Adrenal gland (tissue), 5 donors: ENCODE measurements around the gene VSIG10L2.

Experiments used
- POLR2A ChIP-seq, 2 donors: fragments of 450-650 bp; IDR thresholded peaks; one replicate each; pipeline ENCODE4 v1.6.1; 2017; ENCODE audit warnings: antibody characterized with exemption in 2 of 2, mild to moderate bottlenecking in 2 of 2, moderate library complexity in 1 of 2
- TF ChIP-seq, protein P1 (sequence below), 6 experiments: fragments of 450-650 bp in 4 of 6; fragments of 200-600 bp in 2 of 6; sonication (generic) in 1 of 6; IDR thresholded peaks; 1 replicate in 5 of 6; 2 replicates in 1 of 6; pipeline versions ENCODE4 v1.5.1 to v1.8.0; 2016 to 2021; ENCODE audit warnings: antibody characterized with exemption in 6 of 6, mild to moderate bottlenecking in 2 of 6, moderate library complexity in 1 of 6
- donor health status: DM: no; HTN: no; CAD: no.

DNA sequence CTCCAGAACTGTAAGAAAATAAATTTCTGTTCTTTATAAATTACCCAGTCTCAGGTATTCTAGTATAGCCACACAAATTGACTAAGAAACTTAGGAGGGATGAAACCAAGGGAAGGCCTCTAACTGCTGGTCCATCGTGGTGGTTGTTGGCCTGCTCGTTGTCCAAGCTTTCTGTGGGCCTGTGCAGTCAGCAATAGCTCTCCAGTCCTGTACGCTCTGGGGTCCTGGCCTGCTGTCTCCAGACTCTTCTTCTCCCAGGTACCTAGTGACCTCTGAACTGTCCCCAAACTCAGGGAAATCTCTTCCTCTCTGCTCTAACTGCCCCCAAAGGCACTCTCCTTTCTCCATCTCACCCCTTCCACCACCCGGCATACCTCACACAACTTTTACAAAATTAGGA is 5.7 kb upstream of the VSIG10L2 start:
- TF ChIP-seq, protein P1, sequence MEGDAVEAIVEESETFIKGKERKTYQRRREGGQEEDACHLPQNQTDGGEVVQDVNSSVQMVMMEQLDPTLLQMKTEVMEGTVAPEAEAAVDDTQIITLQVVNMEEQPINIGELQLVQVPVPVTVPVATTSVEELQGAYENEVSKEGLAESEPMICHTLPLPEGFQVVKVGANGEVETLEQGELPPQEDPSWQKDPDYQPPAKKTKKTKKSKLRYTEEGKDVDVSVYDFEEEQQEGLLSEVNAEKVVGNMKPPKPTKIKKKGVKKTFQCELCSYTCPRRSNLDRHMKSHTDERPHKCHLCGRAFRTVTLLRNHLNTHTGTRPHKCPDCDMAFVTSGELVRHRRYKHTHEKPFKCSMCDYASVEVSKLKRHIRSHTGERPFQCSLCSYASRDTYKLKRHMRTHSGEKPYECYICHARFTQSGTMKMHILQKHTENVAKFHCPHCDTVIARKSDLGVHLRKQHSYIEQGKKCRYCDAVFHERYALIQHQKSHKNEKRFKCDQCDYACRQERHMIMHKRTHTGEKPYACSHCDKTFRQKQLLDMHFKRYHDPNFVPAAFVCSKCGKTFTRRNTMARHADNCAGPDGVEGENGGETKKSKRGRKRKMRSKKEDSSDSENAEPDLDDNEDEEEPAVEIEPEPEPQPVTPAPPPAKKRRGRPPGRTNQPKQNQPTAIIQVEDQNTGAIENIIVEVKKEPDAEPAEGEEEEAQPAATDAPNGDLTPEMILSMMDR (IDR thresholded peaks at IDR 0.05): no peak
- no peak for TF ChIP-seq POLR2A (IDR thresholded peaks at IDR 0.05)
